IPS-20b (cell line): Measurements from ENCODE around the gene POU3F2.

Source experiments
- H3K27ac ChIP-seq: one replicate; pipeline ENCODE4 v1.5.1; 2013; ENCODE audit warnings: low read length
- H3K27me3 ChIP-seq: 2 replicates; pipeline ENCODE4 v1.6.1; 2013; ENCODE audit warnings: mild to moderate bottlenecking, low read length, inconsistent platforms; ENCODE audit not compliant: insufficient read depth
- H3K36me3 ChIP-seq: 2 replicates; pipeline ENCODE4 v1.6.1; 2013; ENCODE audit warnings: low read depth, mild to moderate bottlenecking, inconsistent platforms, low read length, moderate library complexity; ENCODE audit not compliant: insufficient read depth
- H3K4me1 ChIP-seq: 2 replicates; pipeline ENCODE4 v1.6.1; 2013; ENCODE audit warnings: mild to moderate bottlenecking, control low read depth, inconsistent platforms, low read length, moderate library complexity; ENCODE audit not compliant: insufficient read depth
- H3K4me3 ChIP-seq: 2 replicates; pipeline ENCODE4 v1.5.1; 2013; ENCODE audit warnings: mild to moderate bottlenecking, low read length, inconsistent platforms
- H3K9ac ChIP-seq: 2 replicates; pipeline ENCODE4 v1.6.1; 2013; ENCODE audit warnings: low read depth, mild to moderate bottlenecking, inconsistent platforms, low read length, moderate library complexity
- H3K9me3 ChIP-seq: 2 replicates; pipeline ENCODE4 v1.6.1; 2013; ENCODE audit warnings: mild to moderate bottlenecking, low read depth, low read length, inconsistent platforms; ENCODE audit not compliant: insufficient read depth

Gene POU3F2

DNA sequence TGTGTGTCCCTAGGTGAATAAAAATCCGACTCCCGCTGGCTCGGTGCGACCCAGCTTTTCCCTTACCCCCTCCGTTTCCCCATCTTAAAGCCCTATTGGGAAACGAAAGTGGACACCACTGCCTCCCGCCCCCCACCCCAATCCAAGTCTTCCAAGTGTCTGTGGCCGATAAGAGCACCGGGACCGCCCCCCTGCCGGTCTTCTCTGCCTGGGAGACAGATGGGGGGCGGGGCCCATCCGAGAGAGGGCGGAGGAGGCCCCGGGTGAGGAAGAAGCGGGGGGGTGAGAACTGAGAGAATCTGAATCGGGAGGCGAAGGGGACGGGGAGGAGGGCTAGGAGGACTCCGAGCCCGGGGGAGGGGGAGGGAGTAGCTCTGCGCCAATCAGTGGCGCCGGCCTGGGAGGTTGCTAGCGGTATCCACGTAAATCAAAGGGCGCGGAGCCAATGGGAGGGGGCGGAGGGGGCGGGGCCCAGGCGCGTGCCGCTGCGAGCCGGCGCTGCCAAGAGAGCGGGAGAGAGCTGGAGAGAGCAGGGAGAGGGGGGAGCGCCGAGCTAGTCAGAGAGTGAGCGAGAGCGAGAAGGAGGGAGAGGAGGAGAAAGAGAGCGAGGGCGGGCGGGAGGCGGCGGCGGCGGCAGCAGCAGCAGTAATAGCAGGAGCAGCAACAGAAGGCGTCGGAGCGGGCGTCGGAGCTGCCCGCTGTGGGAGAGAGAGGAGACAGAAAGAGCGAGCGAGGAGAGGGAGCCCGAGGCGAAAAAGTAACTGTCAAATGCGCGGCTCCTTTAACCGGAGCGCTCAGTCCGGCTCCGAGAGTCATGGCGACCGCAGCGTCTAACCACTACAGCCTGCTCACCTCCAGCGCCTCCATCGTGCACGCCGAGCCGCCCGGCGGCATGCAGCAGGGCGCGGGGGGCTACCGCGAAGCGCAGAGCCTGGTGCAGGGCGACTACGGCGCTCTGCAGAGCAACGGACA lies at the start of gene POU3F2:
TSS of gene POU3F2 (plus strand) at position 515 of the 972 bp plus-strand sequence. CDS start at position 815, 300 bp downstream.
- no peak within 1 kb of the TSS; the same call in 1 of the 2 replicates for H3K9ac ChIP-seq
- H3K27me3 ChIP-seq, result peaks cover 92% of the 10 kb centered on the region
- H3K4me1 ChIP-seq, result peaks cover 17% of the 10 kb centered on the region
- no peaks in the 10 kb centered on the region for H3K36me3 ChIP-seq
- peaks cover 5% of the 10 kb centered on the region; the same call in 1 of the 2 replicates for H3K9me3 ChIP-seq
- H3K27ac ChIP-seq, result no peak within 1 kb of the TSS
- peak within 1 kb of the TSS; percentile 64 for H3K4me3 ChIP-seq

DNA sequence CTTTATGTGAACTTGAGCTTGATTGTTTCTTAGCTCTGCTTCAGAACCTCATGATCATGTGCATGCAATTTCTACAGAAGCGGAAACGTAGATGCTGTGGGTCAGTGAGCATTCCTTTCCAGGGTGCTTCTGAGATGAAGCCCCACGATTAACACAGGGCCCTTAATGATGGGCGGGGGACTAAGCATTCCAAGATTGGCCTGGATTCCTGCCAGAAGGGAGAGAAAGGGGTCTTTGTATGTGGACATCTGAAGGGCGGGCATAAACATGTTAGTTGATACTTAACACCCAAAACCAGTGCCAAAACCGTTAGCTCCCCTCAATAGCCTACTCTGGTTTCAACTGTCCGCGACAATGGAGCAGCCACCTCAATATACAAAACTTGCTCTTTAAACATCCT lies 46.9 kb upstream of the POU3F2 start:
- H3K4me3 ChIP-seq, result no peak overlapping the region
- H3K27me3 ChIP-seq, result no peaks in the 10 kb centered on the region
- no peaks in the 10 kb centered on the region for H3K9me3 ChIP-seq
- H3K9ac ChIP-seq, result no peak overlapping the region
- no peaks in the 10 kb centered on the region for H3K36me3 ChIP-seq
- H3K4me1 ChIP-seq, result peaks cover 26% of the 10 kb centered on the region; the same call in 1 of the 2 replicates
- no peak overlapping the region for H3K27ac ChIP-seq

DNA sequence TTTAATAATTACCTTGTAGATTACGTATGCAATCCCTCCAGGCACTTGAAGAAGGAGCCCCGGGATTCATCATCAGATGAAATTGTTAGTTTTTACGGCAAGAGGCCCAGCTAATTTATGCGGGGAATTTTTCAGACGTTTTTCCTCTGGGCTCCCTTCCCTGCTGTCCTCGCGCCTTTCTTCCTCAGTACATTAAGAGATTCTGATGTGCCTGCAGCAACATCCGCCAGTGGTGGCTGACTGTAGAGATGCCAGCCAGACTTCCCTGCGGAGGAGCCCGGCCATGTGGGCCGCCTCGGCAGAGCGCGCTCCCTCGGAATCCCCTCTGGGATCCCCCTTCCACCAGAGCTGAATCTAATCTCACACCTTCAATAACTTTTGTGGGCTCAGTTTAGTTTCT lies 46.4 kb upstream of the POU3F2 start:
- no peaks in the 10 kb centered on the region for H3K27me3 ChIP-seq
- H3K4me1 ChIP-seq, result peaks cover 26% of the 10 kb centered on the region; the same call in 1 of the 2 replicates
- no peak overlapping the region for H3K9ac ChIP-seq
- peak overlapping the region; percentile 14; the same call in 1 of the 2 replicates for H3K4me3 ChIP-seq
- H3K27ac ChIP-seq, result no peak overlapping the region
- H3K9me3 ChIP-seq, result no peaks in the 10 kb centered on the region
- H3K36me3 ChIP-seq, result no peaks in the 10 kb centered on the region

DNA sequence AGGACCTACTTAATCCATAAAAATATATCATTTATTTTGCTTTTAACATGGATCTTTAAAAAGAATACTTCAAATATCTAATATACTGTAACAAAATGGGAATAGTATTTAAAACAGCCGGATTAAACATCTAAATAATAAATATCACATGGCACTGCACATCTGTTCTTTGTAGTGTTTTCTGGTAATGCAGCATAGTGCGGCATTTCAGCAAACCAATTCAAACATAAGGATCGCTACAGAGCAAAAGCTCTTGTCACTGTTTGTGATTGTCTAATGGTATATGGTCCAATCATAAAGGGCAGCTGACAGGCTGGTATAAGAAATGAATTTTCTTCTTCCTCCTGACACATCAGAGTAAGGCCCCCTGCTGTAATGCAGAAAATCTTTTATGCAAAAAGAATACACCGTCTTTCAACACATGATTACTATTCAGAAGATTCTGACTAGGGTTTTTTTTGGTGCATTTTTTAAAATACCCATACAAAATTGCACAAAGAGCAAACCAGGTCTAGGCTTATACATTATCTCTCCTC lies 40.0 kb upstream of the POU3F2 start:
- no peak overlapping the region for H3K4me3 ChIP-seq
- no peaks in the 10 kb centered on the region for H3K36me3 ChIP-seq
- no peaks in the 10 kb centered on the region for H3K27me3 ChIP-seq
- no peaks in the 10 kb centered on the region for H3K9me3 ChIP-seq
- no peak overlapping the region for H3K27ac ChIP-seq
- no peak overlapping the region for H3K9ac ChIP-seq
- peaks cover 10% of the 10 kb centered on the region; the same call in 1 of the 2 replicates for H3K4me1 ChIP-seq

DNA sequence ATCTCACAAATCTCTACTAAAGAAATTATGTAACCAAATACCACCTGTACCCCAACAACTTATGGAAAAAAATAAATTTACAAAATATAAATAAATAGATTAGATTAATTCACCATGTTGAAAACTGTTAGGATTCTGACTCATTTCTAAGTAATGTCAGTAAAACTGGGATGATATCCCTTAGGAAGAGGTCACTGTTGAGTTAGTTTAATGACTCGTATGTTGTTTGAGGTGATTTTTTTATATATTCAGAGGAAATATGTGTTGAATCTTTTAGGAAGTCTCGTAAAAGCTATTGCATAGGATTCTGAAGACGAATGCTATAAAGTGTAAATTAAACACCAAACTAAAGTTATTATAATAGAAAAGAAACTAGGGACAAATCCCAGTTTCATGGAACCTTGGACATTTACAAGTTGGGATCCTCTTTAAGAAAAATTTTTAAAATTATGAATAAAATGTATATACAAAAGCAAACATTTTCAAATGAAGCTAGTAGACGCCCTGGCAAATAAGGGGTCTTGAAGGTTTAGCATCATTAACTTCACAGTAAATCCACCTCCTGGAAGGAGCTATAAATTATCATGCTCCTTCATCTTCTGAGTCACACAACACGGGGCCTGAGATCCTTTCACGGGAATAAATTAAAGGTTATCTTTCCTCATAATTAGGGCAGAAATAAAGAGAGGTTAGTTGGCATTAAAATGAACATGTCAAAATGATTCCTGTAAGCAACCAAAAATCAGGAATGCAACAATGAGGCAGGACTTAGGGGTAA lies 37.0 kb upstream of the POU3F2 start:
- Histone ChIP-seq H3K36me3 (no peaks in the 10 kb centered on the region), H3K9me3 (no peaks in the 10 kb centered on the region), H3K27ac (no peak overlapping the region), H3K27me3 (no peaks in the 10 kb centered on the region), H3K4me1 (no peaks in the 10 kb centered on the region), H3K9ac (no peak overlapping the region), H3K4me3 (no peak overlapping the region)

DNA sequence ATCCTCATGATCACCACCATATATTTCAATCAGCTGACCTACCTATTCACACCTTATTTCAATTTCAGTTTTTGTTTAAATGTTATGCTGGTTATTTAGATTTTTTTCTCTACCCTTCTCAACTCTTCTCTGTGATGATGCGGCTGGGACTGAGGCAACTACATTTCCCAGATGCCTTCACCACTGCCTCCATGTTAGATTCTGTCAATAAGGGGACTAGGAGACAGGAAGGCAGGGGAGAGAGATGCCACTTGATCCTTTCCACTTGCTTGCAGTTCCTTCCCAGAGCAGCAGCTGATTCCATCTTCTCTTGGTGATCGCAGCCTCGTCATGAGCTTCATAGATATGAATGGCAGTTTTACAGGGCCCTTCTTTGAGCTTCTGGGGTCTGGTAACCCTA lies 33.5 kb upstream of the POU3F2 start:
- H3K27ac ChIP-seq, result no peak overlapping the region
- no peak overlapping the region for H3K4me3 ChIP-seq
- H3K9ac ChIP-seq, result no peak overlapping the region
- H3K4me1 ChIP-seq, result no peaks in the 10 kb centered on the region
- H3K27me3 ChIP-seq, result no peaks in the 10 kb centered on the region
- H3K9me3 ChIP-seq, result no peaks in the 10 kb centered on the region
- H3K36me3 ChIP-seq, result no peaks in the 10 kb centered on the region

DNA sequence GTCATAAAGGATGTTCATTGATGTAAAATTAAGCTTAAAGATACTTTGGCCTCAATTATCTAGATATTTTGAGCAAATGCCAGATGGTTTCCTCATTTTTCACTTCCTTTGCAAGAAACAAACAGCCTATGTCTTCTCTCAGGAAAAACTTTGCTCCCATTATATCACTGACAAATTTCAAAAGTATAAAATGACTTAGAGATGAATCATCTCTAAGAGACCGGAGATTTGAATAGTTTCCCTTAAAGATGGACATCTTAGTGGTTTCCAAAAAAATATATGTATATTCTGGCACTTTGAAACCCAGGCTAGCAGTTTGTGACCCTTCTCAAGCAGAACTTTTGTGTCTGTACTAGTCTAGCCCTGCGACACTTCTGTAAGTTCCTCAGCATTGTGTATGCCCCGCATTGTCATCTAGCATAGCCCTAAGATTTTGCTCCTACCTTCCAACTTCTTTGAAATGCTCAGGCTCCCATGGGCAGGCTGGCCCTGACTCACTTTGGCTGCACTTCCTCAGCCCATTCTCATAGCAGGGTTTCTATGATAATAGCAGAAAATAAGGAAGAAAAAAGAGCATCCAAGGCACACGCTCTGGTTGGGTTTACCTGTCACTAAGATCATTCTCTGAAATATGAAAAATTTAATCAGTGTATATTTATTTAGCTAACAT lies 25.7 kb upstream of the POU3F2 start:
- no peak overlapping the region for H3K4me3 ChIP-seq
- no peaks in the 10 kb centered on the region for H3K27me3 ChIP-seq

DNA sequence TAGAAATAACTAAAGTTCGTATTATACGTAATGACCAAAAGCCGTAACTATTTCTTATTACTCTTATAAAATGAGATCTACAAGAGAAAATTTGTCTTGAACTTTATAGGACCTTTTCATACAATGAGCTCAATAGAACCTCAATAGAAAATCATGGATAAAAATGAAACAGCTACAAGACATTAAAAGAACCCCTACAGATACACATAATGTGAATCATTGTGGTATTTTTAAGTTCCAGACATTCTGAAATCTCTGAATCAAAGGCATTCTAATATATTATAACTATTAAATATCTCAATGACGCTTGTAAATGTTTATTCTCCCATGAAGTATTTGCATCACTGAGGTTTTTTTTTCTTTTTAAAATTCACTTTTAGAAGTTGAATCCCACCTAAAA lies 22.2 kb upstream of the POU3F2 start:
- no peaks in the 10 kb centered on the region; the same call in 1 of the 2 replicates for H3K4me1 ChIP-seq
- H3K27me3 ChIP-seq, result no peaks in the 10 kb centered on the region
- H3K36me3 ChIP-seq, result no peaks in the 10 kb centered on the region
- H3K27ac ChIP-seq, result no peak overlapping the region
- H3K9ac ChIP-seq, result no peak overlapping the region
- no peaks in the 10 kb centered on the region for H3K9me3 ChIP-seq
- no peak overlapping the region for H3K4me3 ChIP-seq

More for the DNA sequence above, 25.7 kb upstream of the POU3F2 start:
- Histone ChIP-seq H3K4me1 (no peaks in the 10 kb centered on the region), H3K36me3 (no peaks in the 10 kb centered on the region), H3K9ac (no peak overlapping the region), H3K9me3 (no peaks in the 10 kb centered on the region), H3K27ac (no peak overlapping the region)

DNA sequence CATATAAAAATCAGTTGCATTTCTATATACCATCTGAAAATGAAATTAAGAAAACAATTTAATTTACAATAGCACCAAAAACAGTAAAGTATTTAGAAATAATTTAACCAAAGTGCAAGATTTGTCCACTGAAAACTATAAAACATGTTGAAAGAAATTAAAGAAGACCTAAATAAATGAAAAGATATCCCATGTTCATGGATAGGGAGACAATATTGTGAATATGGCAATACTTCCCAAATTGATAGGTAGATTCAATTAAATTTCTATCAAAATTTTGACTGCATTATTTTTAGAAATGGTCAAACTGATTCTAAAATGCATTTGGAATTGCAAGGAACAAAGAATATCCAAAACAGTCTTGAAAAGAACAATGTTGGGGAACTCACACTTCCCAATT lies 17.6 kb upstream of the POU3F2 start:
- no peak overlapping the region for H3K27ac ChIP-seq

DNA sequence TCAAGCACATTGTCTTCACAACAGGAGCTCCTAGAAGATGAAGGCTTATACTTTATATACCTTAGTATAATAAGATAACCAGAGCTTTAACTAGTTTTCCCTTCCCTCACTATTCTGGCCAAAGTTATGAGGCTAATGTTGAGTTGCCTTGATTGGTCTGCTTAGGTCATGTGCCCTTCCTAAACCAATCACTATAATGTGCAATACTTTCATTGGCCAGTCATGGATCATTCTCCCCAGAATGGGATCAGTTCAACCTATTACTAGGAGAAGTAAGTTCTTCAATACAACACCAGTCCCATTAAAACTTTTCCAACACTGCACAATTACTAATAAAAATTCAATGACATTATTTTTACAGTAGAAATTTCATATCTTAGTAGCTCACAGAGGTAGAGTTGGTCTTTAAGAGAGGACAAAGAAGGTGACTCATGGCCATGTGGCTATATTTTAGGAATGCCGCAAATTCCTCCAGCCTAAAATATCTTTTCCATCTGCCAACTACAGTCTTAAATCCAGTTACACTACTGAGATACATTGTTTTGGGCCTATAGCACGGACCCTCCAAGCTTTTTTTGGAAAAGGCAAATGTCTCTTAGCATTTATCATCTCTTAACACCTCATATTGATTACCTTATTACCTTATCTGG lies 12.5 kb upstream of the POU3F2 start:
- Histone ChIP-seq H3K9me3 (no peaks in the 10 kb centered on the region), H3K4me1 (peaks cover 8% of the 10 kb centered on the region; the same call in 1 of the 2 replicates), H3K36me3 (no peaks in the 10 kb centered on the region), H3K27ac (no peak overlapping the region), H3K27me3 (peaks cover 63% of the 10 kb centered on the region), H3K9ac (no peak overlapping the region), H3K4me3 (no peak overlapping the region)

More for the DNA sequence above, 17.6 kb upstream of the POU3F2 start:
- Histone ChIP-seq H3K9ac (no peak overlapping the region), H3K36me3 (no peaks in the 10 kb centered on the region), H3K4me1 (no peaks in the 10 kb centered on the region; the same call in 1 of the 2 replicates), H3K9me3 (no peaks in the 10 kb centered on the region), H3K27me3 (peaks cover 12% of the 10 kb centered on the region), H3K4me3 (no peak overlapping the region)
